ENCODE results near the gene ITIH2. TPM values are rescaled to one million over a fixed set of nuclear protein-coding genes. Genes with fewer than 3 reads are reported as not detected.
"Not testable (repeated sequence)": the region's sequence is repeated elsewhere in the genome, so short reads cannot be mapped to it uniquely, and the experiment has no call there.

Gene ITIH2
- total RNA-seq, 4 donors from 2014 or later, result not detected

DNA sequence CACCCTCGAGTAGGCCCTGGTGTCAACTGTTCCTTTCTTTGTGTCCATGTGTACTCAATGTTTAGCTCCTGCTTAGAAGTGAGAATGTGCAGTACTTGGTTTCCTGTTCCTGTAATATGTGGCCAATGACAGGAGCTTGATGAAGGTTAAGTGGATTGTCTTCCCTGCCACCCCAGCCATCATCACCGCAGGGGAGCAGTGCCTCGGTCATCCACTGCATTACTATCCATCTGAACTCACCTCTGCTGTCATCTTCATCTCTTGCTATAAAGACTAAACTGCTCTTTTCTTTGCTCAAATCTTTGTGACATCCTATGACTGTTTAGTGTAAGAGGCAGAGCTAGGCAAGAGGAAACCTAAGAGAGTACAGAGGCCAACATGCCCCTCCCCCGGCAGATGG, 15.6 kb downstream of the ITIH2 start:
- no peak for TF ChIP-seq CTCF (IDR thresholded peaks at IDR 0.05)
- DNase-seq (ENCODE audit: low spot score) (no peak), ATAC-seq (ENCODE audit: low FRiP score) (no peak)

- ATAC-seq (ENCODE audit: low FRiP score) (no peak), DNase-seq (ENCODE audit: low spot score) (no peak)
- TF ChIP-seq CTCF (IDR thresholded peaks at IDR 0.05), result no peak
These were observed 17.4 kb downstream of the ITIH2 start for GRCh38 chr10:7720478-7720877.

GRCh38 chr10:7722927-7723529, 19.9 kb downstream of the ITIH2 start:
- TF ChIP-seq CTCF (IDR thresholded peaks at IDR 0.05), result no peak
- DNase-seq (ENCODE audit: low spot score), result no peak
- ATAC-seq (ENCODE audit: low FRiP score), result no peak

- ATAC-seq (ENCODE audit: low FRiP score) (no peak), DNase-seq (ENCODE audit: low spot score) (no peak)
- no peak for TF ChIP-seq CTCF (IDR thresholded peaks at IDR 0.05)
These were observed 31.7 kb downstream of the ITIH2 start for GRCh38 chr10:7734821-7735220.

DNA sequence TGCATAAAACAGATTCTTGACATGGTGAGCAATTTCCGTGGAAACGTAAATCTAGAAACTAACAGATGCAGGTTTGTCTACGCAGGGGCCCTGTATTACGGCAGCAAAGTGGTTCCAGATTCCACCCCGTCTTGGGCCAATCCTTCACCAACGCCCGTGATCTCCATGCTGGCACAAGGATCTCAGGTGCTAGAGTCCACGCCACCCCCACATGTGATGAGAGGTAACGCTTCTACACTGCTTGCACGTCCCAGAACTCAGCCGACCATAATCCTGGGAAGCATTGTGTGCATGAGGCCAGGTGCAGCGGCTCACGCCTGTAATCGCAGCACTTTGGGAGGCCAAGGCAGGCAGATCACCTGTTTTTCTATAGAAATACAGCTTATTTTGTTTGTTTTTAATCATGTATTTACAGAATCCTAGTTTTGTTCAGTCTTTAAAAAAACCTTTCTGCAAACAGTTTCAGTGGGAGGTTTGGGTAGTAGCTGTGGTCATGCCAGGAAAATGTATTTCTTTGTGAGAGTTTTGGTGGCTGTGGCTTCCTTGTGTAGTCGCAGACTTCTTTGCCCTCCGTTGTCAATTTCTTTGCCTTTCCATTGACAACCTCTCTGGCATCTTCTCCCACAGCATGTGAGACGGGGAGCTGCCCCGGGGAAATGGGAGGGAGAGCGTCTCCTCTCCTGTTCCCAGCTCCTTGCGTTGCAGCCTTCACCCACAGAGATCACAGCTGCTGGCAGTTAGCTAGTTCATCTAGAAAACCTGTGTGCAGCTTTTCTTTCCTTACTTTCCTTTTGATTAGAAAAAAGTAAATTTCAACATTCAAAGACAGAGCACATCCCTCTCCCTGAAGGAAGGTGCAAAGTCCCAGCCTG, 35.7 kb downstream of the ITIH2 start:
- no peak for TF ChIP-seq CTCF (IDR thresholded peaks at IDR 0.05)
- DNase-seq (ENCODE audit: low spot score) (no peak), ATAC-seq (ENCODE audit: low FRiP score) (no peak)

DNA sequence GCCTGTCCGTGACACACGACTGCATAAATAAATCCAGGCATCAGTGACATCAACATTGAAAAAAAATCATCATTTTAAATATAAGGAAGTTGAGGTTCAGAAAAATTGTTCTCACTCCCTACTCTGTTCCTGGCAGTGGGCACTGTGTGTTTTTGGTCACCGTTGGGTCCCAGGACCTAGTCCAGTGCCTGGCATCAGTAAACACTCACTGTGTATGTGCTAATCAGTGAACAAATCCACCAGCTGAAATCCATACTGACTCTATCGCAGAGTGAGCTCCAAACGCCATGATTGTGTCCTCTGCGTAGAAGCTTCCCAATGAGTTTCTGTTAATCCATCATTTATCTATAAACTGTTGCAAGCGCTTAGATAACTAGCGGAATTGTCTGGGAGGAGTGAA, 41.2 kb downstream of the ITIH2 start:
- TF ChIP-seq CTCF (IDR thresholded peaks at IDR 0.05), result no peak
- no peak for DNase-seq (ENCODE audit: low spot score)
- ATAC-seq (ENCODE audit: low FRiP score), result no peak

DNA sequence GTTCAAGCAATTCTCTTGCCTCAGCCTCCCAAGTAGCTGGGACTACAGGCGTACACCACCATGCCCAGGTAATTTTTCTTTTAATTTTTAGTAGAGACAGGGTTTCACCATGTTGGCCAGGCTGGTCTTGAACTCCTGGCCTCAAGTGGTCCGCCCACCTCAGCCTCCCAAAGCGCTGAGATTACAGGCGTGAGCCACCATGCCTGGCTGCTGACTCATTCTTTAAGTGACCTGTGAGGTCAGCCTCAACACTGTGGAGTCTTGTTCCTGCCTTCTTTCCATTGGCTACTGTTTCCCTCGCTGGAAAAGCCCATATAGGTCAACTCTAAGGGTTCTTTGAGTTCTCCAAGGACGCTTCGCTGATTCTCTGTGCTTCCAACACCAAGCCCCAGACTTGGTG, 45.5 kb downstream of the ITIH2 start:
- not testable (repeated sequence) for ATAC-seq (ENCODE audit: low FRiP score); DNase-seq (ENCODE audit: low spot score)

All from omental fat pad (tissue), 4 donors.